Astrocyte of the hippocampus (primary cell): ENCODE measurements around the gene LRRC53.
A peak's percentile ranks its signal among the peaks of the same experiment; 100 is the strongest.

Experiments
- DNase-seq: peaks from one replicate; pipeline ENCODE4 v3.0.0; 2011; ENCODE audit warnings: low read depth, low spot score

The LRRC53 gene

GRCh38 chr1:74436078-74436477 lies 76.3 kb downstream of the LRRC53 start:
- DNase-seq, result no peak

- DNase-seq, result no peak
Observed at GRCh38 chr1:74434321-74434720, 78.1 kb downstream of the LRRC53 start.

GRCh38 chr1:74432325-74432724 lies 80.1 kb downstream of the LRRC53 start:
- DNase-seq, result no peak

- DNase-seq, result no peak
Observed at GRCh38 chr1:74431531-74431930, 80.9 kb downstream of the LRRC53 start.

- DNase-seq, result no peak
Observed at GRCh38 chr1:74430342-74430934, 82.0 kb downstream of the LRRC53 start.

- DNase-seq, result no peak
Observed at GRCh38 chr1:74429580-74429979, 82.8 kb downstream of the LRRC53 start.

DNA sequence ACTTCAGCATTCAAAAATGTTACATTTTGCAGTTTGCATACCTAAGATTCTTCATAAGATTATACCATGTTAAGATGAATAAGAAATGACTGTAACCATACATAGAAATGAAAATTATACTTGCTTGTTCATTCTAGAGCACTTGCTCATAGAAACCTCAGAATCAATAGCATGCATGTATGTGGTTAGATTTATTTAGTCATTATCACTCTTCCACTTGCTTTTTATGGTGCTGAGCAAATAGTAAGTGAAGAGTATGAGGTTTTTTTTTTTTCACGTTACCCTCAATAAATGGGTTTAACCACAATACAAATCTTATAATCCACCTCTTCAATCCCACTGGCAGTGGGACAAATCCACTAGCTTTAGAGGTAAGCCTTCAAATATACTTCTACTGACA lies 84.7 kb downstream of the LRRC53 start:
- peak; percentile 63 for DNase-seq

DNA sequence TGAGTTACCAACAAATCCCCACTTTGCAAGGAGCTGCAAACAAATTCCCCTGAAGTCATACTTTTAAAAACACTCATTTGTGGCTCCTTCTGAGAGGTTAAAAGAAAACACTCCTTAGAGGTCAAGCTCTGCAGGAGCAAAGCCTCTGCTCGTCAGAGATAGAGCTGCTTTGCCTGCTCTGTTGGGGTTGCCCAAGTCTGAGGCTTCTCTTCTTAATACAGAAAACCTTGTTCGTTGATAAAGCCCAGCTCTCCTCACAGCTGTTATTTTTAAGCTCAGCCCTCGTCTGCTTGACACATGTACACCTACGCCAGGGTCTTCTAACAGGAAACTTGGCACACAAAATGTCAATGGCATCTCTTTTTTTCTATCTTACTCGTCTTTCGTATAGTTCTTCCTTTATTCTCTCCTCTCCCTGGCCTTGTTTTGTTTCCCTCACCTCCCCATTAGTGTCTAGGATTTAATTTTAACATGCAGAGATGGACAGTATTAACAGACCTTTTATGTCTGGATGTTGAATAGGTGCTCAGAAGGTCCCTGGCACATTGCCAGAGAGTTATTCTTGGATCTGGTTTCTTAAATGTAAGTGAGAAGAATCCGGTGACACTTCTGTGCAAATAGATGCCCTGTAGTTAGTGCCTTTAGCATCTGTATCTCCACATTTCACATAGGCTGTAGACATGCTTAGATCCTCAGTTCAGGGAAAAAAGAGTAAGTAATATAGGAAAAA lies 86.0 kb downstream of the LRRC53 start:
- peak; percentile 33 for DNase-seq

GRCh38 chr1:74425676-74426075 lies 86.7 kb downstream of the LRRC53 start:
- DNase-seq, result peak; percentile 51

DNA sequence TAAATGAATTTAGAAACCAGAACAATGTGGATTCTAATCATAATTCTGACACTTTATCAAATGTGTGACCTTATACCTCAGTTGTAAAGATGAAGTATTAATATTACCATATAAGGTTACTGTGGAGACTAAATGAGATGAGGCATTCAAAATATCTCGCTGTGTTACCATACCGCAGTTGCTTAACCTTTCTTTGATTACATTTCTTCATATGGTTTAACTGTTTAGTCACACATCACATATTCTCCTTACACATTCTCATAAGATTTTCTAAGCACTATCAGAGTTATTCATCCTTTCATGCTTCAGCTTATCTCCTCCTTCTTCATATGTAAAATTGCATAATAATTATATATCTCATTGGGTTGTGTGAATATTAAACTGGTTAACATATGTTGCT lies 88.9 kb downstream of the LRRC53 start:
- DNase-seq, result no peak

- DNase-seq, result peak; percentile 50
Observed at GRCh38 chr1:74422421-74423292, 89.8 kb downstream of the LRRC53 start.

- no peak for DNase-seq
Observed at GRCh38 chr1:74420467-74420866, 91.9 kb downstream of the LRRC53 start.
